ENCODE results near the gene CSF2. TPM values are rescaled to one million over a fixed set of nuclear protein-coding genes. Genes with fewer than 3 reads are reported as not detected.

The CSF2 gene
- total RNA-seq, 4 donors from 2014 or later, result not detected

DNA sequence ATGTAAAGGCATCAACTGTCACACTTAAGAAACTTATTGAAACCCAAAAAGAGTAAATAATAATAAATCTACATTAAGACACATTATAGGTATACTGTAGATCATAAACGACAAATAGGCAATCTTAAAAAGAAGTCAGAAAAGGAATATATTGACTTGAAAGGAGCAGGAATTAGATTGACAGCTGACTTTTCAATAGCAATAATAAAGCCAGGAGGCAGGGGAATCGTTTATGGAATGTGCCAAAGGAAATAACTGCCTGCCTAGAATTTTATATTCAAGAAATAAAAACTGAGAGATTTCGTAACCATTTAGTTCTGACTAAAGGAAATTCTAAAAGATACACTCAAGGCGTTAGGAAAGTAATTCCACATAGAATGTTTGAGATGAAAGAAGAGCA lies 40.5 kb upstream of the CSF2 start:
- H3K27me3 ChIP-seq, result no peaks in the 10 kb centered on the region
- intact Hi-C loops (cut with DNase I), result no loop called here
- 82% methylated on average over 4 of the region's 4 CpGs for WGBS
- H3K4me1 ChIP-seq, result no peaks in the 10 kb centered on the region
- peaks cover 0 to 4% (median 0%) of the 10 kb centered on the region in 4 donors for H3K9me3 ChIP-seq
- DNase-seq (ENCODE audit: extremely low spot score), result no peak
- TF ChIP-seq POLR2A (IDR thresholded peaks at IDR 0.05; ENCODE audit: low read depth) (no peak), EP300 (IDR thresholded peaks at IDR 0.05) (no peak)
- H3K27ac ChIP-seq (replicated peaks in 1 of 4), result no peak overlapping the region
- H3K36me3 ChIP-seq, result no peaks in the 10 kb centered on the region
- no peak overlapping the region for H3K4me3 ChIP-seq

DNA sequence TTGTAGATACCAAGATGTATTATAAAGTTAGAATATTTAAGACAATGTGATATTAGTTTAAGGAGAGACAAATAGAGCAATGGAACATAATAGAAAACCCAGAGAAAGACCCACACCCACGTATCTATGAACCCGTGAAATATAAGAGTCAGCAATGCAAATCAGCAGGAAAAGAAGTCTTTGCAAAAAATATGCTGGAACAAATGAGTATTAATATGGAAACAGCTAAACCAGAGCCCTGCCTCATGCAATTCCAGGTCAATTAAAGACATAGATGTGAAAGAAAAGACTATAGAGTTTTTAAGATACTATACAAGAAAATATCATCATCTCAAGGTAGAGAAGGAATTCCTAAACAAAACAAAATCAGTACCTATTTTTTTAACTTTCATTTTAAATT lies 36.2 kb upstream of the CSF2 start:
- Histone ChIP-seq H3K36me3 (no peaks in the 10 kb centered on the region), H3K4me1 (no peaks in the 10 kb centered on the region), H3K4me3 (no peak overlapping the region), H3K9me3 (peaks cover 0 to 4% (median 0%) of the 10 kb centered on the region in 4 donors), H3K27me3 (no peaks in the 10 kb centered on the region), H3K27ac (replicated peaks in 1 of 4) (no peak overlapping the region)
- DNase-seq (ENCODE audit: extremely low spot score), result no peak
- TF ChIP-seq, protein P1, sequence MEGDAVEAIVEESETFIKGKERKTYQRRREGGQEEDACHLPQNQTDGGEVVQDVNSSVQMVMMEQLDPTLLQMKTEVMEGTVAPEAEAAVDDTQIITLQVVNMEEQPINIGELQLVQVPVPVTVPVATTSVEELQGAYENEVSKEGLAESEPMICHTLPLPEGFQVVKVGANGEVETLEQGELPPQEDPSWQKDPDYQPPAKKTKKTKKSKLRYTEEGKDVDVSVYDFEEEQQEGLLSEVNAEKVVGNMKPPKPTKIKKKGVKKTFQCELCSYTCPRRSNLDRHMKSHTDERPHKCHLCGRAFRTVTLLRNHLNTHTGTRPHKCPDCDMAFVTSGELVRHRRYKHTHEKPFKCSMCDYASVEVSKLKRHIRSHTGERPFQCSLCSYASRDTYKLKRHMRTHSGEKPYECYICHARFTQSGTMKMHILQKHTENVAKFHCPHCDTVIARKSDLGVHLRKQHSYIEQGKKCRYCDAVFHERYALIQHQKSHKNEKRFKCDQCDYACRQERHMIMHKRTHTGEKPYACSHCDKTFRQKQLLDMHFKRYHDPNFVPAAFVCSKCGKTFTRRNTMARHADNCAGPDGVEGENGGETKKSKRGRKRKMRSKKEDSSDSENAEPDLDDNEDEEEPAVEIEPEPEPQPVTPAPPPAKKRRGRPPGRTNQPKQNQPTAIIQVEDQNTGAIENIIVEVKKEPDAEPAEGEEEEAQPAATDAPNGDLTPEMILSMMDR (IDR thresholded peaks at IDR 0.05), result no peak
- TF ChIP-seq POLR2AphosphoS5 (IDR thresholded peaks at IDR 0.05), result no peak
- no peak for TF ChIP-seq POLR2A (IDR thresholded peaks at IDR 0.05; ENCODE audit: low read depth)
- no peak for TF ChIP-seq EP300 (IDR thresholded peaks at IDR 0.05)
- intact Hi-C loops (cut with DNase I), result no loop called here
- 56% methylated on average over 2 of the region's 2 CpGs for WGBS

DNA sequence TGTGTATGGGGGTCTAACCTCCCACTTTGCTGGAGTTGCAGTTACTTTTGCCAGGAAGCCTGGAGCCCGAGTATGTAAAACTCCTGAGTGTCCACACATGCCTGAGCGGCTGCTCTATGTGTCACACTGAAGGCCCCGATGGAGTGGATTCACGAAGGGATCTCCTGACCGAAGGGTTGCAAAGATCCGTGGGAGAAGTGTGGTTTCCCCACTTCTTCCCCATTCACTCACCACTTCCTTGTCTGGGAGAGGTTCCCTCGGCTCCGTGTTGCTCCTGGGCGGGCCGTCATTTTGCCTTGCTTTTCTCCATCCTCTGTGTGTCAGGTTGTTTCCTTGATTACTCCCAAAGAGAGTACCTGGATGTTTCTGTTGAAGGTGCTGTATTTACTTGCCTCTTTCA lies 29.4 kb upstream of the CSF2 start:
- peak; percentile 83 for DNase-seq (ENCODE audit: extremely low spot score)
- no peaks in the 10 kb centered on the region for H3K9me3 ChIP-seq
- 66% methylated on average over 10 of the region's 10 CpGs for WGBS

DNA sequence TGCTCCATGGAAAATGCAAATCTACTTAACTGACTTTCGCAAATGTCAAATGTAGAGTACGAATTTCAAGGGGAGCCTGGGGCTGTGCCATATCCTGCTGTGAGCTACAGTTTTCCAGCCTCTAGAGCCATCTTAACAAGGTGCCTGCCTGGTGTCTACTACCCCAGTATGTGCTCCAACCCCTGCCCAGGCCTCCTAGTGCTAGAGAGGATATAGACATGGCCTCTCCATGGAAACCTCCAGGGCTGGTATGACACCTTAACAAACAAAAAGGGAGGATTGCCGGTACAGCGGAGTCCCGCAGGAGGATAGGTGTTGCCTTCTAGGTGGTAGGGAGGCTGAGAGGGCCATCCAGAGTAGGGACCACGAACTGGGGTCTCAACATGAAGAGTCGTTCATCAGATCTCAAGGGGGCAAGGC lies 26.7 kb upstream of the CSF2 start:
- no peak overlapping the region for H3K27ac ChIP-seq (replicated peaks in 1 of 4)
- no peaks in the 10 kb centered on the region for H3K4me1 ChIP-seq
- H3K9me3 ChIP-seq, result no peaks in the 10 kb centered on the region
- H3K27me3 ChIP-seq, result no peaks in the 10 kb centered on the region
- 73% methylated on average over 7 of the region's 7 CpGs for WGBS
- no peaks in the 10 kb centered on the region for H3K36me3 ChIP-seq
- peak; percentile 90 for DNase-seq (ENCODE audit: extremely low spot score)
- no peak overlapping the region for H3K4me3 ChIP-seq
- TF ChIP-seq POLR2AphosphoS5 (IDR thresholded peaks at IDR 0.05), result no peak
- intact Hi-C loops (cut with DNase I), result no loop called here

More for the DNA sequence above, 29.4 kb upstream of the CSF2 start:
- H3K27me3 ChIP-seq, result no peaks in the 10 kb centered on the region
- intact Hi-C loops (cut with DNase I), result no loop called here
- TF ChIP-seq EP300 (IDR thresholded peaks at IDR 0.05) (no peak), POLR2AphosphoS5 (IDR thresholded peaks at IDR 0.05) (no peak), POLR2A (IDR thresholded peaks at IDR 0.05; ENCODE audit: low read depth) (no peak)
- TF ChIP-seq, protein P1 (IDR thresholded peaks at IDR 0.05), result no peak
- no peaks in the 10 kb centered on the region for H3K4me1 ChIP-seq
- H3K4me3 ChIP-seq, result no peak overlapping the region
- H3K36me3 ChIP-seq, result no peaks in the 10 kb centered on the region
- H3K27ac ChIP-seq (replicated peaks in 1 of 4), result no peak overlapping the region

DNA sequence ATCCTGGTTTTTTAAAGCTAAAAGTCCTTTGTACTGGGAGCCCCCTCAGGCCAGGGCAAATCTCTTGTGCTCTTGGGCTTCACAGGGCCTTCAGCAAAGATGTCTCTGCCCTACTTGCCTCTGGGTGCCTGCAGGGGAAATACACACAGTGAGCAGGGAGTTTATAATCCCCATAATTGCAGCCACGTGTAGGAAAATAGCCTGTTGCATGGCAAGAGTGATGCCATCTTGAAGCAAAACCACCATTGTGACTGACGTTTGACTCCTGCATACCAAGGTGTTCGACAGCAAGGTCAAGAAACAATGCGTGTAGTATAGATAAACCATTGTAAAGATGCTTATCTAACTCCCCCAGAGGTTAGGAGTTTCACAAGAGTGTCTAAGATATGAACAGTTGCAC lies 24.5 kb upstream of the CSF2 start:
- intact Hi-C loops (cut with DNase I), result no loop called here
- Histone ChIP-seq H3K27ac (replicated peaks in 1 of 4) (no peak overlapping the region), H3K4me3 (no peak overlapping the region), H3K27me3 (no peaks in the 10 kb centered on the region), H3K4me1 (no peaks in the 10 kb centered on the region), H3K9me3 (no peaks in the 10 kb centered on the region), H3K36me3 (no peaks in the 10 kb centered on the region)
- no peak for DNase-seq (ENCODE audit: extremely low spot score)
- TF ChIP-seq, protein P1 (IDR thresholded peaks at IDR 0.05), result no peak
- TF ChIP-seq POLR2AphosphoS5 (IDR thresholded peaks at IDR 0.05) (no peak), EP300 (IDR thresholded peaks at IDR 0.05) (no peak), POLR2A (IDR thresholded peaks at IDR 0.05; ENCODE audit: low read depth) (no peak)
- 53% methylated on average over 4 of the region's 4 CpGs for WGBS

DNA sequence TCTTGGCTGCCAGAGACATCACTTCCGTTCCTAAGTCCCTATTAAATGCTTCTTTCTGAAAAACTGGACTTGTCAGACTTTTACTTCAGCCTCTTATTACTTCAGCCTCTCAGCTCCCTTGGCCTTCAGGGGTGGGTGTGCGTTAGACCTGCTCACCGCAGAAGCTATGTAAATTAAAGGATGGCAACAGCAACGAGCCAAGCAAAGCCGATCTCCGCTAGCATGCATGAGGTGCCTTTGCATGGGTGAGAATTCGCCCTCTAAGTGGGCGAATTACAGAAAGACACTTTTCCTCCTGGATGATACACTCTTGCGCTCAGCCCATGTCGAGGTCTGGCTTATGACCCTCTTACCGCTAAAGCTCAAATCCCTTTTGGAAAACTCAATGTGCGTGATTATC lies 24.0 kb upstream of the CSF2 start:
- no peaks in the 10 kb centered on the region for H3K4me1 ChIP-seq
- intact Hi-C loops (cut with DNase I), result no loop called here
- H3K4me3 ChIP-seq, result no peak overlapping the region
- no peak overlapping the region for H3K27ac ChIP-seq (replicated peaks in 1 of 4)
- H3K27me3 ChIP-seq, result no peaks in the 10 kb centered on the region
- DNase-seq (ENCODE audit: extremely low spot score), result no peak
- 93% methylated on average over 11 of the region's 12 CpGs for WGBS
- TF ChIP-seq POLR2AphosphoS5 (IDR thresholded peaks at IDR 0.05) (no peak), EP300 (IDR thresholded peaks at IDR 0.05) (no peak), POLR2A (IDR thresholded peaks at IDR 0.05; ENCODE audit: low read depth) (no peak)
- TF ChIP-seq, protein P1 (IDR thresholded peaks at IDR 0.05), result no peak
- no peaks in the 10 kb centered on the region for H3K36me3 ChIP-seq
- H3K9me3 ChIP-seq, result no peaks in the 10 kb centered on the region

All from esophagus muscularis mucosa (tissue), 4 donors.